Smooth muscle cell (in vitro differentiated cells): ENCODE measurements around the gene BCAP29. TPM values are rescaled to one million over a fixed set of nuclear protein-coding genes. Genes with fewer than 3 reads are reported as not detected.

Experiments used
- DNase-seq: peaks from one replicate; lab custom pipeline; 2025; ENCODE audit not compliant: unreplicated experiment; lab: John Stamatoyannopoulos, UW
- H2AFZ ChIP-seq: fragments of 200-600 bp; sonication (generic); 2 replicates; pipeline ENCODE4 v1.6.0; 2016; ENCODE audit warnings: antibody characterized with exemption, low read depth, mild to moderate bottlenecking
- H3F3A ChIP-seq: fragments of 200-600 bp; sonication (generic); 2 replicates; pipeline ENCODE4 v1.6.0; 2017; ENCODE audit warnings: antibody characterized with exemption, low read depth
- H3K27ac ChIP-seq: fragments of 200-600 bp; sonication (generic); 2 replicates; pipeline ENCODE4 v1.5.1; 2016; ENCODE audit warnings: low read depth, mild to moderate bottlenecking
- H3K27me3 ChIP-seq: fragments of 200-600 bp; sonication (generic); 2 replicates; pipeline ENCODE4 v1.6.1; 2016; ENCODE audit warnings: low read depth, mild to moderate bottlenecking
- H3K36me3 ChIP-seq: fragments of 200-600 bp; sonication (generic); 2 replicates; pipeline ENCODE4 v1.5.1; 2016; ENCODE audit warnings: low read depth
- H3K4me1 ChIP-seq: fragments of 200-600 bp; sonication (generic); 2 replicates; pipeline ENCODE4 v1.5.1; 2016; ENCODE audit warnings: low read depth
- H3K4me2 ChIP-seq: fragments of 200-600 bp; sonication (generic); 2 replicates; pipeline ENCODE4 v1.6.0; 2016; ENCODE audit warnings: mild to moderate bottlenecking
- H3K4me3 ChIP-seq: fragments of 200-600 bp; sonication (generic); 2 replicates; pipeline ENCODE4 v1.5.1; 2016; ENCODE audit warnings: mild to moderate bottlenecking
- H3K79me2 ChIP-seq: fragments of 200-600 bp; sonication (generic); 2 replicates; pipeline ENCODE4 v1.6.0; 2016; ENCODE audit warnings: low read depth, mild to moderate bottlenecking
- H3K9ac ChIP-seq: fragments of 200-600 bp; sonication (generic); 2 replicates; pipeline ENCODE4 v1.6.0; 2016; ENCODE audit warnings: low read depth
- H3K9me3 ChIP-seq: fragments of 200-600 bp; sonication (generic); replicated peaks from 2 replicates; pipeline ENCODE4 v1.5.1; 2016; ENCODE audit warnings: low read depth
- H4K20me1 ChIP-seq: fragments of 200-600 bp; sonication (generic); 2 replicates; pipeline ENCODE4 v1.6.0; 2016; ENCODE audit warnings: low read depth
- WGBS: methylation state at CpG from one replicate; pipeline ENCODE4 v1.1.7; 2016; ENCODE audit warnings: low lambda C conversion rate; 5-methylcytosine and 5-hydroxymethylcytosine counted together
- polyA plus RNA-seq: library from polyadenylated mRNA; unstranded; fragments of >200 nt; fragmentation: Nextera tagmentation; extraction: Ambion mirVana; gene quantifications from 2 replicates; pipeline ENCODE4 v1.2.1, GENCODE V29; 2016
- total RNA-seq: library from RNA; depleted of rRNA; stranded (reverse); fragments of >200 nt; gene quantifications from 2 replicates; pipeline ENCODE4 v1.2.3, GENCODE V29; 2014
- TF ChIP-seq, protein P1 (sequence below): fragments of 200-600 bp; sonication (generic); IDR thresholded peaks from 2 replicates; pipeline ENCODE4 v1.5.1; 2017; ENCODE audit warnings: borderline replicate concordance, mild to moderate bottlenecking, antibody characterized with exemption; ENCODE audit not compliant: insufficient read depth, poor library complexity, severe bottlenecking

BCAP29 gene
- total and polyA plus RNA-seq, 2 experiments from 2014 or later: 36.3 to 135 TPM

- Histone ChIP-seq H3K4me1 (no peaks in the 10 kb centered on the region), H3K79me2 (peaks cover 7% of the 10 kb centered on the region), H4K20me1 (no peaks in the 10 kb centered on the region), H3K4me3 (no peak overlapping the region), H3K9ac (no peak overlapping the region), H3K9me3 (no peaks in the 10 kb centered on the region), H2AFZ (no peak overlapping the region), H3F3A (no peaks in the 10 kb centered on the region), H3K27me3 (no peaks in the 10 kb centered on the region), H3K4me2 (no peak overlapping the region), H3K36me3 (no peaks in the 10 kb centered on the region), H3K27ac (no peak overlapping the region)
- no peak for DNase-seq
- TF ChIP-seq, protein P1, sequence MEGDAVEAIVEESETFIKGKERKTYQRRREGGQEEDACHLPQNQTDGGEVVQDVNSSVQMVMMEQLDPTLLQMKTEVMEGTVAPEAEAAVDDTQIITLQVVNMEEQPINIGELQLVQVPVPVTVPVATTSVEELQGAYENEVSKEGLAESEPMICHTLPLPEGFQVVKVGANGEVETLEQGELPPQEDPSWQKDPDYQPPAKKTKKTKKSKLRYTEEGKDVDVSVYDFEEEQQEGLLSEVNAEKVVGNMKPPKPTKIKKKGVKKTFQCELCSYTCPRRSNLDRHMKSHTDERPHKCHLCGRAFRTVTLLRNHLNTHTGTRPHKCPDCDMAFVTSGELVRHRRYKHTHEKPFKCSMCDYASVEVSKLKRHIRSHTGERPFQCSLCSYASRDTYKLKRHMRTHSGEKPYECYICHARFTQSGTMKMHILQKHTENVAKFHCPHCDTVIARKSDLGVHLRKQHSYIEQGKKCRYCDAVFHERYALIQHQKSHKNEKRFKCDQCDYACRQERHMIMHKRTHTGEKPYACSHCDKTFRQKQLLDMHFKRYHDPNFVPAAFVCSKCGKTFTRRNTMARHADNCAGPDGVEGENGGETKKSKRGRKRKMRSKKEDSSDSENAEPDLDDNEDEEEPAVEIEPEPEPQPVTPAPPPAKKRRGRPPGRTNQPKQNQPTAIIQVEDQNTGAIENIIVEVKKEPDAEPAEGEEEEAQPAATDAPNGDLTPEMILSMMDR: no peak
- over 99% methylated on average over 5 of the region's 5 CpGs for WGBS
Measured at GRCh38 chr7:107588529-107589130, 8.6 kb downstream of the BCAP29 start.

GRCh38 chr7:107591421-107591820 lies 11.4 kb downstream of the BCAP29 start:
- DNase-seq: no peak
- no peak overlapping the region for H3K27ac ChIP-seq
- WGBS: 95% methylated on average over 2 of the region's 3 CpGs

DNA sequence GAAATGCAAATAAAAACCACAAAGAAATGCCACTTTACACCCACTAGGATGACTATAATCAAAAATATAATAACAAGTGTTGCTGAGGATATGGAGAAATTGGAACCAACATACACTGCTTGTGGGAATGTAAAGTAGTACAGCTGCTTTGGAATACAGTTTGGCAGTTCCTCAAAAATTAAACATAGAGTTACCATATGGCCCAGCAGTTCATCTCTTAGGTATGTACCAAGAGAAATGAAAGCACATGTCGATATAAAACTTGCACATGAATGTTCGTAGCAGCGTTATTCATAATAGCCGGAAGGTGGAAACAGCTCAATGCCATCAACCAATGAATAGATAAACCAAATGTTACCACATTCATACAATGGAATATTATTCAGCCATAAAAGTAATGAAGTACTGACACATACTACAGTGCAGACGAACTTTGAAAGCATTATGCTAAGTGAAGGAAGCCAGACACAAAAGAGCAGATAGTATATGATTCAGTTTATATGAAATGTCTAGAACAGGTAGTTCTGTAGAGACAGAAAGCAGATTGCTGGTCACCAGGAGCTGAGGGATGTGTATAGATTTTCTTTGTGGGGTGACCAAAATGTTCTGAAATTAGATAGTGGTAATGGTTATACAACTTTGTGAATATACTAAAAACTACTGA lies 12.4 kb downstream of the BCAP29 start:
- H4K20me1 ChIP-seq: no peaks in the 10 kb centered on the region
- peaks cover 6% of the 10 kb centered on the region for H3K36me3 ChIP-seq
- DNase-seq: no peak
- no peaks in the 10 kb centered on the region for H3K79me2 ChIP-seq
- no peaks in the 10 kb centered on the region for H3K4me1 ChIP-seq
- 96% methylated on average over 5 of the region's 5 CpGs for WGBS
- H3K4me3 ChIP-seq: no peak overlapping the region
- H3K9ac ChIP-seq: no peak overlapping the region
- no peaks in the 10 kb centered on the region for H3K27me3 ChIP-seq
- TF ChIP-seq, protein P1: no peak
- no peak overlapping the region for H2AFZ ChIP-seq
- no peak overlapping the region for H3K27ac ChIP-seq
- H3K4me2 ChIP-seq: no peak overlapping the region
- no peaks in the 10 kb centered on the region for H3F3A ChIP-seq
- H3K9me3 ChIP-seq: no peaks in the 10 kb centered on the region

More at GRCh38 chr7:107591421-107591820, 11.4 kb downstream of the BCAP29 start:
- Histone ChIP-seq H3K4me1 (no peaks in the 10 kb centered on the region), H3K4me3 (no peak overlapping the region), H3K27me3 (no peaks in the 10 kb centered on the region), H3K4me2 (no peak overlapping the region), H4K20me1 (no peaks in the 10 kb centered on the region), H2AFZ (no peak overlapping the region), H3F3A (no peaks in the 10 kb centered on the region), H3K36me3 (no peaks in the 10 kb centered on the region), H3K9me3 (no peaks in the 10 kb centered on the region), H3K9ac (no peak overlapping the region), H3K79me2 (peaks cover 3% of the 10 kb centered on the region)
- TF ChIP-seq, protein P1: no peak
